Ishikawa (cell line): ENCODE data around the gene CFAP61.

Source experiments
- CEBPB ChIP-seq: IDR thresholded peaks from 2 replicates; pipeline ENCODE4 v1.6.1; 2012
- CREB1 ChIP-seq: IDR thresholded peaks from 2 replicates; pipeline ENCODE4 v1.6.1; 2012; ENCODE audit warnings: low read depth
- EGR1 ChIP-seq: IDR thresholded peaks from 2 replicates; pipeline ENCODE4 v1.6.1; 2012
- EP300 ChIP-seq: IDR thresholded peaks from 2 replicates; pipeline ENCODE4 v1.6.1; 2012; ENCODE audit warnings: borderline replicate concordance
- FOXM1 ChIP-seq: IDR thresholded peaks from 2 replicates; pipeline ENCODE4 v1.6.1; 2012; ENCODE audit warnings: low read depth, borderline replicate concordance
- MAX ChIP-seq: IDR thresholded peaks from 2 replicates; pipeline ENCODE4 v1.6.1; 2012
- NFIC ChIP-seq: IDR thresholded peaks from 2 replicates; pipeline ENCODE4 v1.6.1; 2012
- RAD21 ChIP-seq: IDR thresholded peaks from 2 replicates; pipeline ENCODE4 v1.6.1; 2012; ENCODE audit warnings: low read depth
- REST ChIP-seq: IDR thresholded peaks from 2 replicates; pipeline ENCODE4 v1.6.1; 2012; ENCODE audit warnings: low read depth, mild to moderate bottlenecking
- TAF1 ChIP-seq: IDR thresholded peaks from 2 replicates; pipeline ENCODE4 v1.6.1; 2012; ENCODE audit warnings: low read depth, mild to moderate bottlenecking
- TEAD4 ChIP-seq: IDR thresholded peaks from 2 replicates; pipeline ENCODE4 v1.6.1; 2012
- USF1 ChIP-seq: IDR thresholded peaks from 2 replicates; pipeline ENCODE4 v1.6.1; 2012
- YY1 ChIP-seq: IDR thresholded peaks from 2 replicates; pipeline ENCODE4 v1.6.1; 2012; ENCODE audit warnings: low read depth
- ZBTB7A ChIP-seq: IDR thresholded peaks from 2 replicates; pipeline ENCODE4 v1.6.1; 2012; ENCODE audit warnings: low read depth

- TF ChIP-seq CEBPB (no peak), TEAD4 (no peak), CREB1 (no peak), EP300 (no peak), MAX (no peak), TAF1 (no peak), YY1 (no peak), REST (no peak), EGR1 (no peak), USF1 (no peak), NFIC (no peak), RAD21 (no peak), FOXM1 (no peak), ZBTB7A (no peak)
Measured at GRCh38 chr20:20251836-20252235, 199.5 kb downstream of the CFAP61 start.
